ENCODE results near the gene LRRC37A3. TPM values are rescaled to one million over a fixed set of nuclear protein-coding genes. Genes with fewer than 3 reads are reported as not detected.
"Not testable (repeated sequence)": the region's sequence is repeated elsewhere in the genome, so short reads cannot be mapped to it uniquely, and the experiment has no call there.

The LRRC37A3 gene
- polyA plus RNA-seq, 1 of the 3 experiments (the other 2 are of a cell fraction), result 10.4 TPM

GRCh38 chr17:64808178-64808977 is 110.9 kb downstream of the LRRC37A3 start:
- H3K4me3 ChIP-seq (ENCODE audit: low read depth in 2 of 2, low read length in 1 of 2); H3K27me3 ChIP-seq (ENCODE audit: insufficient read depth); H3K79me2 ChIP-seq (ENCODE audit: insufficient read depth); H3F3A ChIP-seq (replicated peaks; ENCODE audit: insufficient read depth); H3K4me1 ChIP-seq (ENCODE audit: control insufficient read depth in 1 of 2, insufficient read depth in 2 of 2, low read depth in 1 of 2, low read length in 1 of 2); H3K9me3 ChIP-seq; POLR2A ChIA-PET; H4K20me1 ChIP-seq (ENCODE audit: insufficient read depth); CTCF ChIA-PET; DNase-seq; H3K9me2 ChIP-seq; H3K9ac ChIP-seq; H2AFZ ChIP-seq (ENCODE audit: low read depth); H3K27ac ChIP-seq (ENCODE audit: low read depth in 2 of 2, low read length in 1 of 2); H3K36me3 ChIP-seq (replicated peaks in 1 of 2; ENCODE audit: control insufficient read depth in 1 of 2, insufficient read depth in 2 of 2, low read length in 1 of 2): not testable (repeated sequence)
- 70% methylated on average over 7 of the region's 9 CpGs for WGBS (ENCODE audit: low lambda C conversion rate)
- TF ChIP-seq FOSL2 (IDR thresholded peaks at IDR 0.05; ENCODE audit: borderline replicate concordance, low read depth) (peak; percentile 60; the same call in 1 of the 2 replicates), JUND (IDR thresholded peaks at IDR 0.05) (peak; percentile 54)
- H3K4me2 ChIP-seq, result 0 out of 2 replicates have a peak overlapping the region, but pooled peaks have one; percentile 17

Small RNA genes lying within 50 kb of the gene (small RNA-seq; reads per million reads assigned to genes)
- gene AC037487.3 (0 reads per million in 7 experiments), gene AC103810.6 (0 reads per million in 7 experiments), gene AC103810.7 (0 reads per million in 7 experiments), gene RDM1P4 (0 reads per million in 7 experiments), gene RN7SL404P (0 reads per million in 7 experiments), gene RNU7-115P (0 reads per million in 7 experiments)

Other genes with a start within 250 kb of the LRRC37A3 start
- 14.5 and 19.0 TPM in 2 replicates for gene GNA13, start 137.3 kb upstream of the LRRC37A3 start, polyA plus RNA-seq (2012; rRNA removed)
- 1.3 and 1.4 TPM in 2 replicates for gene RGS9, start 217.9 kb upstream of the LRRC37A3 start, polyA plus RNA-seq (2012; rRNA removed)

Data from SK-N-SH (cell line).